NT2/D1 (cell line): ENCODE measurements around the gene HNRNPH2.

Source experiments
- SUZ12 ChIP-seq: IDR thresholded peaks from 2 replicates; pipeline ENCODE4 v1.6.1; 2011; ENCODE audit not compliant: insufficient read length, insufficient read depth; ENCODE audit errors: extremely low read depth
- ZNF274 ChIP-seq: IDR thresholded peaks from 2 replicates; pipeline ENCODE4 v1.6.1; 2011; ENCODE audit warnings: mild to moderate bottlenecking, low read depth, low read length

GRCh38 chrX:101427954-101428353 lies 19.9 kb downstream of the HNRNPH2 start:
- TF ChIP-seq SUZ12, result no peak
- TF ChIP-seq ZNF274, result no peak
